Omental fat pad (tissue), 4 donors: ENCODE measurements around the gene PGAP6. TPM values are rescaled to one million over a fixed set of nuclear protein-coding genes. Genes with fewer than 3 reads are reported as not detected.

Source experiments
- ATAC-seq: fragments of 150-250 bp; one replicate; pipeline ENCODE4 v1.9.1; 2016; ENCODE audit warnings: mild to moderate bottlenecking, moderate library complexity; ENCODE audit not compliant: low FRiP score
- DNase-seq: peaks from one replicate; pipeline ENCODE4 v3.0.0-alpha.2; 2019; ENCODE audit warnings: low spot score
- CTCF ChIP-seq, 3 donors: fragments of 450-650 bp; IDR thresholded peaks; one replicate each; pipeline ENCODE4 v1.5.1; 2016 to 2017; ENCODE audit warnings: antibody characterized with exemption in 3 of 3, mild to moderate bottlenecking in 3 of 3, moderate library complexity in 2 of 3
- total RNA-seq, 4 donors: library from RNA; depleted of rRNA; stranded (reverse); fragments of >200 nt; gene quantifications; one replicate each; pipeline ENCODE4 v1.1.0, GENCODE V29; 2016

The PGAP6 gene
- total RNA-seq, 4 donors from 2014 or later = 27.3 to 41.1 (median 39.0) TPM

- no peak for TF ChIP-seq CTCF (IDR thresholded peaks at IDR 0.05)
- ATAC-seq (no peak), DNase-seq (no peak)
These were observed 4.9 kb downstream of the PGAP6 start for GRCh38 chr16:376817-377418.

- no peak for TF ChIP-seq CTCF (IDR thresholded peaks at IDR 0.05)
- no peak for ATAC-seq
- no peak for DNase-seq
These were observed 5.6 kb downstream of the PGAP6 start for GRCh38 chr16:375927-376816.

GRCh38 chr16:375212-375611 is 6.6 kb downstream of the PGAP6 start:
- TF ChIP-seq CTCF (IDR thresholded peaks at IDR 0.05) = no peak
- no peak for ATAC-seq
- DNase-seq = no peak

- DNase-seq (no peak), ATAC-seq (no peak)
- TF ChIP-seq CTCF (IDR thresholded peaks at IDR 0.05) = no peak
These were observed 7.2 kb downstream of the PGAP6 start for GRCh38 chr16:374616-374926.

- DNase-seq (no peak), ATAC-seq (no peak)
- no peak for TF ChIP-seq CTCF (IDR thresholded peaks at IDR 0.05)
These were observed 7.7 kb downstream of the PGAP6 start for GRCh38 chr16:373848-374615.

GRCh38 chr16:373020-373598 is 8.7 kb downstream of the PGAP6 start:
- no peak for TF ChIP-seq CTCF (IDR thresholded peaks at IDR 0.05)
- ATAC-seq = no peak
- no peak for DNase-seq
